H1 (cell line): ENCODE data around the gene MXRA8. TPM values are rescaled to one million over a fixed set of nuclear protein-coding genes. Genes with fewer than 3 reads are reported as not detected.

ENCODE experiments used
- CTCF ChIA-PET: fragments of 300-600 bp; sonication (Branson Sonifier 250); formaldehyde crosslinking; loops from one replicate; lab custom pipeline; 2021; ENCODE audit not compliant: partially characterized antibody; lab: Charles Lee
- POLR2A ChIA-PET: fragments of 300-600 bp; sonication (Branson Sonifier 250); formaldehyde crosslinking; loops from one replicate; lab custom pipeline; 2021; ENCODE audit warnings: inconsistent platforms; ENCODE audit not compliant: partially characterized antibody; lab: Charles Lee
- DNase-seq, 2 experiments: peaks; one replicate each; pipeline versions ENCODE4 v3.0.0 to v3.0.0-alpha.2; 2010 to 2022; ENCODE audit warnings: low spot score in 2 of 2, low read depth in 1 of 2, mixed read lengths in 1 of 2
- FAIRE-seq: peaks from 2 replicates; lab custom pipeline; 2011; peaks lifted over from hg19 to GRCh38; lab: Jason Lieb, UNC
- H2AFZ ChIP-seq: 2 replicates; pipeline ENCODE4 v1.8.1; 2012; ENCODE audit warnings: low read length, inconsistent platforms
- H2AK5ac ChIP-seq: 2 replicates; pipeline ENCODE4 v1.6.1; 2013; ENCODE audit warnings: low read depth, low read length
- H2BK120ac ChIP-seq: replicated peaks from 2 replicates; pipeline ENCODE3; 2013; ENCODE audit warnings: low read depth, low read length, inconsistent platforms
- H2BK12ac ChIP-seq: 2 replicates; pipeline ENCODE4 v1.6.1; 2013; ENCODE audit warnings: low read depth, low read length
- H2BK15ac ChIP-seq: 2 replicates; pipeline ENCODE4 v1.6.1; 2013; ENCODE audit warnings: low read length
- H2BK20ac ChIP-seq: 2 replicates; pipeline ENCODE4 v1.6.1; 2013; ENCODE audit warnings: low read length
- H2BK5ac ChIP-seq: 2 replicates; pipeline ENCODE4 v1.6.1; 2013; ENCODE audit warnings: low read depth, low read length
- H3K14ac ChIP-seq: 2 replicates; pipeline ENCODE4 v1.6.1; 2013; ENCODE audit warnings: inconsistent platforms; ENCODE audit not compliant: insufficient read length
- H3K18ac ChIP-seq: 2 replicates; pipeline ENCODE4 v1.6.1; 2013; ENCODE audit warnings: low read length; ENCODE audit errors: extremely low read depth
- H3K23ac ChIP-seq: 2 replicates; pipeline ENCODE4 v1.6.1; 2013; ENCODE audit warnings: inconsistent platforms; ENCODE audit not compliant: insufficient read length
- H3K23me2 ChIP-seq: 2 replicates; pipeline ENCODE4 v1.6.1; 2013; ENCODE audit warnings: low read depth, low read length
- H3K27ac ChIP-seq: 2 replicates; pipeline ENCODE4 v1.6.1; 2011; ENCODE audit warnings: low read depth, low read length, inconsistent platforms
- H3K27me3 ChIP-seq, 4 experiments: replicated peaks in 1 of 4; 1 replicate in 1 of 4; 2 replicates in 3 of 4; pipeline versions ENCODE4 v1.6.1 to v1.8.1; 2011 to 2013; ENCODE audit warnings: low read length in 3 of 4, mild to moderate bottlenecking in 3 of 4, inconsistent platforms in 2 of 4, mixed read lengths in 2 of 4, moderate library complexity in 1 of 4; ENCODE audit not compliant: control insufficient read depth in 3 of 4, insufficient read depth in 3 of 4; ENCODE audit errors: extremely low read depth in 1 of 4
- H3K36me3 ChIP-seq, 4 experiments: 2 replicates each; pipeline versions ENCODE4 v1.6.1 to v1.8.1; 2011 to 2013; ENCODE audit warnings: mild to moderate bottlenecking in 4 of 4, low read length in 3 of 4, moderate library complexity in 2 of 4, control low read depth in 1 of 4, inconsistent platforms in 1 of 4; ENCODE audit not compliant: insufficient read depth in 4 of 4, control insufficient read depth in 2 of 4
- H3K4ac ChIP-seq: replicated peaks from 2 replicates; pipeline ENCODE3; 2013; ENCODE audit warnings: low read length, low read depth, mixed read lengths, inconsistent platforms; ENCODE audit not compliant: insufficient read length
- H3K4me1 ChIP-seq, 4 experiments: replicated peaks in 1 of 4; 1 replicate in 1 of 4; 2 replicates in 3 of 4; pipeline versions ENCODE4 v1.6.1 to v1.8.1; 2011 to 2013; ENCODE audit warnings: low read length in 3 of 4, inconsistent platforms in 2 of 4, mixed read lengths in 1 of 4; ENCODE audit not compliant: insufficient read depth in 4 of 4, control insufficient read depth in 3 of 4
- H3K4me2 ChIP-seq, 2 experiments: 2 replicates each; pipeline versions ENCODE4 v1.6.1 to v1.8.1; 2011 to 2013; ENCODE audit warnings: low read depth in 2 of 2, low read length in 2 of 2, control low read depth in 1 of 2, inconsistent platforms in 1 of 2, mild to moderate bottlenecking in 1 of 2; ENCODE audit not compliant: insufficient read depth in 1 of 2
- H3K4me3 ChIP-seq, 4 experiments: fragments of 200-600, 300-600 bp in 1 of 4; sonication (generic), shearing (Covaris generic), sonication (Bioruptor Twin) in 1 of 4; 2 replicates each; pipeline versions ENCODE4 v1.5.1 to v1.8.1; 2011 to 2016; ENCODE audit warnings: low read length in 4 of 4, low read depth in 3 of 4, control low read depth in 2 of 4, inconsistent platforms in 2 of 4, mild to moderate bottlenecking in 2 of 4, mixed read lengths in 1 of 4, moderate library complexity in 1 of 4; ENCODE audit not compliant: insufficient read depth in 2 of 4; ENCODE audit errors: extremely low read depth in 1 of 4
- H3K56ac ChIP-seq: replicated peaks from 2 replicates; pipeline ENCODE3; 2013; ENCODE audit warnings: low read depth, mild to moderate bottlenecking, mixed read lengths, low read length, inconsistent platforms; ENCODE audit not compliant: insufficient read length
- H3K79me1 ChIP-seq: 2 replicates; pipeline ENCODE4 v1.6.1; 2013; ENCODE audit warnings: low read depth, low read length, control low read depth
- H3K79me2 ChIP-seq, 2 experiments: 2 replicates each; pipeline versions ENCODE4 v1.6.1 to v1.8.1; 2012 to 2013; ENCODE audit warnings: low read length in 2 of 2, mild to moderate bottlenecking in 2 of 2, inconsistent platforms in 1 of 2; ENCODE audit not compliant: insufficient read depth in 2 of 2, control insufficient read depth in 1 of 2
- H3K9ac ChIP-seq, 4 experiments: replicated peaks in 1 of 4; 1 replicate in 1 of 4; 2 replicates in 3 of 4; pipeline versions ENCODE4 v1.6.1 to v1.8.1; 2011 to 2013; ENCODE audit warnings: low read depth in 3 of 4, low read length in 3 of 4, control low read depth in 2 of 4, mild to moderate bottlenecking in 2 of 4, moderate library complexity in 2 of 4, inconsistent platforms in 1 of 4; ENCODE audit errors: extremely low read depth in 1 of 4
- H3K9me3 ChIP-seq, 2 experiments: 2 replicates each; pipeline versions ENCODE4 v1.6.1 to v1.8.1; 2012 to 2013; ENCODE audit warnings: mild to moderate bottlenecking in 2 of 2, moderate library complexity in 2 of 2, control low read depth in 1 of 2, inconsistent platforms in 1 of 2, low read depth in 1 of 2, low read length in 1 of 2, mixed read lengths in 1 of 2; ENCODE audit not compliant: insufficient read depth in 2 of 2
- H4K20me1 ChIP-seq, 2 experiments: replicated peaks in 1 of 2; 2 replicates each; pipeline versions ENCODE3 to v1.8.1; 2011 to 2013; ENCODE audit warnings: inconsistent platforms in 2 of 2, low read length in 2 of 2, mild to moderate bottlenecking in 1 of 2; ENCODE audit not compliant: insufficient read depth in 2 of 2, control insufficient read depth in 1 of 2
- H4K5ac ChIP-seq: 2 replicates; pipeline ENCODE4 v1.6.1; 2013; ENCODE audit warnings: low read length, low read depth, mixed read lengths, inconsistent platforms; ENCODE audit not compliant: insufficient read length
- H4K8ac ChIP-seq: 2 replicates; pipeline ENCODE4 v1.8.0; 2013; ENCODE audit warnings: mild to moderate bottlenecking, moderate library complexity, low read length, inconsistent platforms; ENCODE audit not compliant: insufficient read depth; ENCODE audit errors: extremely low read depth
- H4K91ac ChIP-seq: replicated peaks from 2 replicates; pipeline ENCODE3; 2013; ENCODE audit warnings: low read length, mixed read lengths, inconsistent platforms; ENCODE audit not compliant: insufficient read length
- ATF3 ChIP-seq: IDR thresholded peaks from 2 replicates; pipeline ENCODE4 v1.6.1; 2011; ENCODE audit warnings: low read depth, mild to moderate bottlenecking, low read length; ENCODE audit not compliant: insufficient read depth
- BACH1 ChIP-seq: IDR thresholded peaks from 2 replicates; pipeline ENCODE4 v1.6.1; 2012; ENCODE audit warnings: low read length, improper control_type of control experiment
- E2F6 ChIP-seq: IDR thresholded peaks from 2 replicates; pipeline ENCODE4 v1.6.1; 2012; ENCODE audit warnings: inconsistent platforms
- EP300 ChIP-seq, 2 experiments: IDR thresholded peaks; 1 replicate in 1 of 2; 2 replicates in 1 of 2; pipeline ENCODE4 v1.6.1; 2011 to 2012; ENCODE audit warnings: low read depth in 2 of 2, low read length in 2 of 2, mild to moderate bottlenecking in 2 of 2, borderline replicate concordance in 1 of 2, inconsistent platforms in 1 of 2, moderate library complexity in 1 of 2
- MAX ChIP-seq: IDR thresholded peaks from 2 replicates; pipeline ENCODE4 v1.6.1; 2012; ENCODE audit warnings: inconsistent platforms
- RAD21 ChIP-seq, 2 experiments: IDR thresholded peaks in 1 of 2; conservative IDR thresholded peaks in 1 of 2; 2 replicates each; pipeline ENCODE4 v1.6.1; 2011; ENCODE audit warnings: low read depth in 2 of 2, low read length in 2 of 2, improper control_type of control experiment in 1 of 2, inconsistent platforms in 1 of 2, mild to moderate bottlenecking in 1 of 2, moderate library complexity in 1 of 2
- SP2 ChIP-seq: IDR thresholded peaks from 2 replicates; pipeline ENCODE4 v1.6.1; 2012; ENCODE audit warnings: mild to moderate bottlenecking, low read length, inconsistent platforms
- ZNF274 ChIP-seq: IDR thresholded peaks from 2 replicates; pipeline ENCODE4 v1.7.0; 2012; ENCODE audit warnings: low read length, borderline replicate concordance; ENCODE audit errors: extremely low read depth
- WGBS, 2 experiments: shearing (Covaris generic) in 1 of 2; methylation state at CpG; one replicate each; pipeline versions ENCODE4 v1.1.6 to v1.1.7; 2013 to 2015; ENCODE audit warnings: low lambda C conversion rate in 2 of 2, mixed read lengths in 2 of 2, inconsistent platforms in 1 of 2, low coverage in 1 of 2, missing lambda C conversion rate in 1 of 2; ENCODE audit not compliant: insufficient replicate concordance in 2 of 2, insufficient coverage in 1 of 2, insufficient read length in 1 of 2; ENCODE audit errors: extremely low coverage in 1 of 2, missing lambda C conversion rate in 1 of 2; 5-methylcytosine and 5-hydroxymethylcytosine counted together
- polyA plus RNA-seq, 7 experiments: library from polyadenylated mRNA; depleted of rRNA in 3 of 7; stranded (reverse) in 5 of 7; unstranded in 2 of 7; fragments of >200 nt in 5 of 7; fragments of 200-250 nt in 2 of 7; gene quantifications; 1 replicate in 5 of 7; 2 replicates in 1 of 7; 4 replicates in 1 of 7; pipeline versions ENCODE4 v1.2.1 to v1.2.3, GENCODE V29; 2011 to 2013; ENCODE audit warnings: missing spikeins in 2 of 7, mixed read lengths in 2 of 7
- total RNA-seq: library from RNA; stranded (reverse); fragmentation: NEBNext Ultra II Directional; extraction: Animal tissue kit (Norgen Biotek cat#: 25700); gene quantifications from 2 replicates; pipeline ENCODE4 v1.2.1, GENCODE V29; 2021

MXRA8 gene
- total and polyA plus RNA-seq, 2 of the 8 experiments (the other 6 are each of a cell fraction or from before 2014, with no cell fraction given) = 10.5 to 17.2 TPM

- no peak overlapping the region for H2AFZ ChIP-seq
- peak overlapping the region; percentile 78; the same call in 1 of the 2 replicates for H2BK5ac ChIP-seq
- no peak overlapping the region for H4K5ac ChIP-seq
- H3K36me3 ChIP-seq = peaks cover 0 to 7% (median 4%) of the 10 kb centered on the region in 4 experiments; a peak in 4 of 8 replicates
- peak overlapping the region; percentile 56 for H4K91ac ChIP-seq
- WGBS, 2 experiments = 71% methylated on average over 10 of the region's 11 CpGs; no CpG with 5 or more reads in 1 of the 2 experiments
- peaks cover 0 to 24% of the 10 kb centered on the region in 2 experiments for H4K20me1 ChIP-seq
- no peak overlapping the region for H3K23ac ChIP-seq
- no peak overlapping the region for H2BK20ac ChIP-seq
- H3K4me3 ChIP-seq = peak overlapping the region in 2 of 4 experiments; percentile 65 to 91; a peak in 3 of 8 replicates
- peaks cover 0 to 40% (median 31%) of the 10 kb centered on the region in 4 experiments; a peak in 6 of 7 replicates for H3K4me1 ChIP-seq
- no peak overlapping the region for H3K9ac ChIP-seq
- peaks cover 4% of the 10 kb centered on the region; the same call in 1 of the 2 replicates for H3K79me1 ChIP-seq
- peak overlapping the region; percentile 66 to 95; a peak in 3 of 4 replicates for H3K4me2 ChIP-seq
- no peaks in the 10 kb centered on the region for H3K9me3 ChIP-seq
- no peak overlapping the region for H2BK120ac ChIP-seq
- POLR2A ChIA-PET = interaction anchor here (0.5 to 1.5 kb wide), 4 partner anchors 11 to 47 kb away, joined by 3 to 5 read pairs (median 4); no protein-coding TSS in a partner anchor
- peaks cover 0 to 4% (median 1%) of the 10 kb centered on the region in 4 experiments; a peak in 1 of 7 replicates for H3K27me3 ChIP-seq
- peaks cover 21% of the 10 kb centered on the region; the same call in 1 of the 2 replicates for H3K23me2 ChIP-seq
- no peak overlapping the region for H2BK15ac ChIP-seq
- no peak for FAIRE-seq
- H3K18ac ChIP-seq = no peak overlapping the region; the same call in 1 of the 2 replicates
- H3K27ac ChIP-seq = no peak overlapping the region
- CTCF ChIA-PET = interaction anchor here (1.3 kb wide), 1 partner anchor 41 kb away, joined by 3 read pairs; no protein-coding TSS in a partner anchor
- peak overlapping the region; percentile 10; the same call in 1 of the 2 replicates for H2BK12ac ChIP-seq
- no peak for DNase-seq
- H3K14ac ChIP-seq = no peak overlapping the region
- no peak overlapping the region for H3K56ac ChIP-seq
- H3K4ac ChIP-seq = no peak overlapping the region
- peaks cover 0 to 6% of the 10 kb centered on the region in 2 experiments; a peak in 1 of 4 replicates for H3K79me2 ChIP-seq
- H2AK5ac ChIP-seq = no peak overlapping the region; the same call in 1 of the 2 replicates
- no peak overlapping the region for H4K8ac ChIP-seq
- TF ChIP-seq SP2 (no peak), BACH1 (no peak), E2F6 (no peak), MAX (no peak), RAD21 (IDR thresholded peaks at IDR 0.05 in 1 of 2, conservative IDR thresholded peaks at IDR 0.05 in 1 of 2; ENCODE audit: low read depth in 2 of 2, low read length in 2 of 2) (peak; percentile 14 to 39; a peak in 3 of 4 replicates), ZNF274 (no peak), ATF3 (no peak), EP300 (IDR thresholded peaks at IDR 0.05; ENCODE audit: borderline replicate concordance in 1 of 2, low read depth in 2 of 2, low read length in 2 of 2) (no peak)
Observed at GRCh38 chr1:1306070-1306660, 52.2 kb downstream of the MXRA8 start.
